ENCODE data around the gene RPL11. TPM values are rescaled to one million over a fixed set of nuclear protein-coding genes. Genes with fewer than 3 reads are reported as not detected.
A peak's percentile ranks its signal among the peaks of the same experiment; 100 is the strongest.
"Not testable (repeated sequence)": the region's sequence is repeated elsewhere in the genome, so short reads cannot be mapped to it uniquely, and the experiment has no call there.

RPL11 gene
- total RNA-seq, 1 experiment from 2014 or later: 1,479 TPM

- H3K27ac ChIP-seq (ENCODE audit: low read length): no peak overlapping the region
- H4K20me1 ChIP-seq (ENCODE audit: insufficient read depth, low read depth, low read length): no peaks in the 10 kb centered on the region
- no peaks in the 10 kb centered on the region for H3K79me2 ChIP-seq (ENCODE audit: low read length)
- H3K9me3 ChIP-seq (ENCODE audit: low read length): no peaks in the 10 kb centered on the region
- H3K36me3 ChIP-seq (ENCODE audit: insufficient read depth, low read length): no peaks in the 10 kb centered on the region
- peak; percentile 72 for DNase-seq
- no peaks in the 10 kb centered on the region for H3K4me1 ChIP-seq (ENCODE audit: low read length)
- no peak overlapping the region for H2AFZ ChIP-seq (ENCODE audit: low read length)
- no peak overlapping the region for H3K4me3 ChIP-seq (ENCODE audit: low read length)
- no peak overlapping the region for H3K4me2 ChIP-seq (ENCODE audit: low read depth, low read length, poor library complexity, severe bottlenecking)
- H3K27me3 ChIP-seq (ENCODE audit: low read length): no peaks in the 10 kb centered on the region
- no peaks in the 10 kb centered on the region for H3K9me2 ChIP-seq (replicated peaks; ENCODE audit: insufficient read depth, low read length)
- H3K9ac ChIP-seq (ENCODE audit: low read length): no peak overlapping the region
These were observed 18.4 kb upstream of the RPL11 start for GRCh38 chr1:23673086-23673813.

- Histone ChIP-seq H2AFZ (ENCODE audit: low read length) (no peak overlapping the region), H3K36me3 (ENCODE audit: insufficient read depth, low read length) (no peaks in the 10 kb centered on the region), H4K20me1 (ENCODE audit: insufficient read depth, low read depth, low read length) (no peaks in the 10 kb centered on the region), H3K4me2 (ENCODE audit: low read depth, low read length, poor library complexity, severe bottlenecking) (no peak overlapping the region), H3K9me2 (replicated peaks; ENCODE audit: insufficient read depth, low read length) (no peaks in the 10 kb centered on the region), H3K9ac (ENCODE audit: low read length) (no peak overlapping the region), H3K9me3 (ENCODE audit: low read length) (no peaks in the 10 kb centered on the region), H3K4me1 (ENCODE audit: low read length) (no peaks in the 10 kb centered on the region), H3K4me3 (ENCODE audit: low read length) (no peak overlapping the region), H3K79me2 (ENCODE audit: low read length) (no peaks in the 10 kb centered on the region), H3K27me3 (ENCODE audit: low read length) (no peaks in the 10 kb centered on the region), H3K27ac (ENCODE audit: low read length) (no peak overlapping the region)
- DNase-seq: no peak
These were observed 11.8 kb upstream of the RPL11 start for GRCh38 chr1:23679815-23680214.

- Histone ChIP-seq H3K27ac (ENCODE audit: low read length) (no peak overlapping the region), H3K4me2 (ENCODE audit: low read depth, low read length, poor library complexity, severe bottlenecking) (no peak overlapping the region), H3K9me3 (ENCODE audit: low read length) (no peaks in the 10 kb centered on the region), H4K20me1 (ENCODE audit: insufficient read depth, low read depth, low read length) (no peaks in the 10 kb centered on the region), H3K9ac (ENCODE audit: low read length) (no peak overlapping the region), H3K4me1 (ENCODE audit: low read length) (no peaks in the 10 kb centered on the region), H3K9me2 (replicated peaks; ENCODE audit: insufficient read depth, low read length) (no peaks in the 10 kb centered on the region), H3K36me3 (ENCODE audit: insufficient read depth, low read length) (no peaks in the 10 kb centered on the region), H2AFZ (ENCODE audit: low read length) (no peak overlapping the region), H3K27me3 (ENCODE audit: low read length) (no peaks in the 10 kb centered on the region), H3K79me2 (ENCODE audit: low read length) (no peaks in the 10 kb centered on the region), H3K4me3 (ENCODE audit: low read length) (no peak overlapping the region)
- no peak for DNase-seq
These were observed 8.7 kb upstream of the RPL11 start for GRCh38 chr1:23682946-23683345.

GRCh38 chr1:23684415-23684814, 7.2 kb upstream of the RPL11 start:
- no peak overlapping the region for H3K27ac ChIP-seq (ENCODE audit: low read length)
- H3K27me3 ChIP-seq (ENCODE audit: low read length): no peaks in the 10 kb centered on the region
- no peaks in the 10 kb centered on the region for H3K9me2 ChIP-seq (replicated peaks; ENCODE audit: insufficient read depth, low read length)
- H3K9ac ChIP-seq (ENCODE audit: low read length): no peak overlapping the region
- H4K20me1 ChIP-seq (ENCODE audit: insufficient read depth, low read depth, low read length): no peaks in the 10 kb centered on the region
- DNase-seq: no peak
- no peaks in the 10 kb centered on the region for H3K4me1 ChIP-seq (ENCODE audit: low read length)
- H3K79me2 ChIP-seq (ENCODE audit: low read length): no peaks in the 10 kb centered on the region
- no peaks in the 10 kb centered on the region for H3K9me3 ChIP-seq (ENCODE audit: low read length)
- H2AFZ ChIP-seq (ENCODE audit: low read length): no peak overlapping the region
- no peaks in the 10 kb centered on the region for H3K36me3 ChIP-seq (ENCODE audit: insufficient read depth, low read length)
- H3K4me2 ChIP-seq (ENCODE audit: low read depth, low read length, poor library complexity, severe bottlenecking): no peak overlapping the region
- no peak overlapping the region for H3K4me3 ChIP-seq (ENCODE audit: low read length)

- not testable (repeated sequence) for H3K4me1 ChIP-seq (ENCODE audit: low read length); H3K9me2 ChIP-seq (replicated peaks; ENCODE audit: insufficient read depth, low read length); H3K9ac ChIP-seq (ENCODE audit: low read length); DNase-seq; H3K27me3 ChIP-seq (ENCODE audit: low read length); H3K4me3 ChIP-seq (ENCODE audit: low read length); H3K4me2 ChIP-seq (ENCODE audit: low read depth, low read length, poor library complexity, severe bottlenecking); H2AFZ ChIP-seq (ENCODE audit: low read length); H3K27ac ChIP-seq (ENCODE audit: low read length); H3K79me2 ChIP-seq (ENCODE audit: low read length); H4K20me1 ChIP-seq (ENCODE audit: insufficient read depth, low read depth, low read length); H3K9me3 ChIP-seq (ENCODE audit: low read length); H3K36me3 ChIP-seq (ENCODE audit: insufficient read depth, low read length)
These were observed 6.4 kb upstream of the RPL11 start for GRCh38 chr1:23685197-23685596.

- not testable (repeated sequence) for H3K9ac ChIP-seq (ENCODE audit: low read length); DNase-seq; H3K4me1 ChIP-seq (ENCODE audit: low read length); H3K27me3 ChIP-seq (ENCODE audit: low read length); H3K4me2 ChIP-seq (ENCODE audit: low read depth, low read length, poor library complexity, severe bottlenecking); H2AFZ ChIP-seq (ENCODE audit: low read length); H3K9me2 ChIP-seq (replicated peaks; ENCODE audit: insufficient read depth, low read length); H3K9me3 ChIP-seq (ENCODE audit: low read length); H3K27ac ChIP-seq (ENCODE audit: low read length); H4K20me1 ChIP-seq (ENCODE audit: insufficient read depth, low read depth, low read length); H3K4me3 ChIP-seq (ENCODE audit: low read length); H3K36me3 ChIP-seq (ENCODE audit: insufficient read depth, low read length)
- peaks cover 11% of the 10 kb centered on the region for H3K79me2 ChIP-seq (ENCODE audit: low read length)
These were observed 3.9 kb upstream of the RPL11 start for GRCh38 chr1:23687680-23688079.

GRCh38 chr1:23688281-23688680, 3.3 kb upstream of the RPL11 start:
- Histone ChIP-seq H4K20me1 (ENCODE audit: insufficient read depth, low read depth, low read length) (peaks cover 12% of the 10 kb centered on the region), H3K36me3 (ENCODE audit: insufficient read depth, low read length) (peaks cover 13% of the 10 kb centered on the region), H3K79me2 (ENCODE audit: low read length) (peaks cover 17% of the 10 kb centered on the region)
- H2AFZ ChIP-seq (ENCODE audit: low read length); H3K4me1 ChIP-seq (ENCODE audit: low read length); H3K4me3 ChIP-seq (ENCODE audit: low read length); H3K27me3 ChIP-seq (ENCODE audit: low read length); H3K9me3 ChIP-seq (ENCODE audit: low read length); H3K27ac ChIP-seq (ENCODE audit: low read length); DNase-seq; H3K4me2 ChIP-seq (ENCODE audit: low read depth, low read length, poor library complexity, severe bottlenecking); H3K9ac ChIP-seq (ENCODE audit: low read length); H3K9me2 ChIP-seq (replicated peaks; ENCODE audit: insufficient read depth, low read length): not testable (repeated sequence)

GRCh38 chr1:23692308-23692871, 784 bp downstream of the RPL11 start:
- H3K27me3 ChIP-seq (ENCODE audit: low read length): no peaks in the 10 kb centered on the region
- H4K20me1 ChIP-seq (ENCODE audit: insufficient read depth, low read depth, low read length): peaks cover 53% of the 10 kb centered on the region
- H2AFZ ChIP-seq (ENCODE audit: low read length): no peak overlapping the region
- H3K9me2 ChIP-seq (replicated peaks; ENCODE audit: insufficient read depth, low read length): no peaks in the 10 kb centered on the region
- peak overlapping the region; percentile 80 for H3K4me3 ChIP-seq (ENCODE audit: low read length)
- peak overlapping the region; percentile 83 for H3K4me2 ChIP-seq (ENCODE audit: low read depth, low read length, poor library complexity, severe bottlenecking)
- peaks cover 51% of the 10 kb centered on the region for H3K36me3 ChIP-seq (ENCODE audit: insufficient read depth, low read length)
- H3K9ac ChIP-seq (ENCODE audit: low read length): peak overlapping the region; percentile 90
- no peak for DNase-seq
- H3K79me2 ChIP-seq (ENCODE audit: low read length): peaks cover 54% of the 10 kb centered on the region
- H3K9me3 ChIP-seq (ENCODE audit: low read length): 0 out of 2 replicates have a peak, but pooled peaks cover 3% of the 10 kb centered on the region
- peak overlapping the region; percentile 87 for H3K27ac ChIP-seq (ENCODE audit: low read length)
- peaks cover 26% of the 10 kb centered on the region for H3K4me1 ChIP-seq (ENCODE audit: low read length)

All from Karpas-422 (cell line).